Muscle layer of colon (tissue), 2 donors: ENCODE results near the gene PLPP6.
"Not testable (repeated sequence)": the region's sequence is repeated elsewhere in the genome, so short reads cannot be mapped to it uniquely, and the experiment has no call there.

Experiments used
- H3K27ac ChIP-seq: one replicate; pipeline ENCODE4 v1.7.0; 2013; ENCODE audit warnings: low read depth, mild to moderate bottlenecking, low read length, moderate library complexity
- H3K27me3 ChIP-seq, 2 donors: one replicate each; pipeline ENCODE4 v1.7.0; 2013; ENCODE audit warnings: low read length in 2 of 2, mild to moderate bottlenecking in 2 of 2; ENCODE audit not compliant: insufficient read depth in 2 of 2, control insufficient read depth in 1 of 2
- H3K36me3 ChIP-seq: one replicate; pipeline ENCODE4 v1.7.0; 2013; ENCODE audit warnings: mild to moderate bottlenecking, low read length; ENCODE audit not compliant: insufficient read depth
- H3K4me1 ChIP-seq: one replicate; pipeline ENCODE4 v1.7.0; 2013; ENCODE audit warnings: mild to moderate bottlenecking, low read length; ENCODE audit not compliant: insufficient read depth
- H3K4me3 ChIP-seq, 2 donors: one replicate each; pipeline ENCODE4 v1.7.0; 2013; ENCODE audit warnings: low read length in 2 of 2, low read depth in 1 of 2, mild to moderate bottlenecking in 1 of 2, moderate library complexity in 1 of 2
- H3K9ac ChIP-seq: one replicate; pipeline ENCODE4 v1.7.0; 2013; ENCODE audit warnings: low read length
- H3K9me3 ChIP-seq: one replicate; pipeline ENCODE4 v1.7.0; 2013; ENCODE audit warnings: mild to moderate bottlenecking, low read length
- donor health status: abdominal sarcoma.
- donor health status: Adenocarcinoma of cecum.

PLPP6 gene

GRCh38 chr9:4639420-4639819, 22.7 kb upstream of the PLPP6 start:
- no peaks in the 10 kb centered on the region for H3K9me3 ChIP-seq
- no peak overlapping the region for H3K4me3 ChIP-seq
- H3K27ac ChIP-seq: no peak overlapping the region
- no peak overlapping the region for H3K9ac ChIP-seq
- no peaks in the 10 kb centered on the region for H3K36me3 ChIP-seq
- no peaks in the 10 kb centered on the region for H3K27me3 ChIP-seq
- H3K4me1 ChIP-seq: no peaks in the 10 kb centered on the region

GRCh38 chr9:4640027-4640426, 22.1 kb upstream of the PLPP6 start:
- Histone ChIP-seq H3K4me1 (no peaks in the 10 kb centered on the region), H3K27ac (no peak overlapping the region), H3K4me3 (no peak overlapping the region), H3K9me3 (no peaks in the 10 kb centered on the region), H3K27me3 (no peaks in the 10 kb centered on the region), H3K36me3 (no peaks in the 10 kb centered on the region), H3K9ac (no peak overlapping the region)

- Histone ChIP-seq H3K9me3 (no peaks in the 10 kb centered on the region), H3K27ac (no peak overlapping the region), H3K36me3 (no peaks in the 10 kb centered on the region), H3K9ac (no peak overlapping the region), H3K27me3 (no peaks in the 10 kb centered on the region), H3K4me1 (no peaks in the 10 kb centered on the region), H3K4me3 (no peak overlapping the region)
Measured at GRCh38 chr9:4642351-4642750, 19.7 kb upstream of the PLPP6 start.

- H3K27me3 ChIP-seq: no peaks in the 10 kb centered on the region
Measured at GRCh38 chr9:4654084-4654483, 8.0 kb upstream of the PLPP6 start.

GRCh38 chr9:4654538-4654937, 7.6 kb upstream of the PLPP6 start:
- Histone ChIP-seq H3K4me3 (no peak overlapping the region), H3K9me3 (no peaks in the 10 kb centered on the region), H3K9ac (no peak overlapping the region), H3K4me1 (no peaks in the 10 kb centered on the region), H3K27me3 (no peaks in the 10 kb centered on the region), H3K27ac (no peak overlapping the region), H3K36me3 (no peaks in the 10 kb centered on the region)

More at GRCh38 chr9:4654084-4654483, 8.0 kb upstream of the PLPP6 start:
- Histone ChIP-seq H3K4me3 (no peak overlapping the region), H3K36me3 (no peaks in the 10 kb centered on the region), H3K9ac (no peak overlapping the region), H3K9me3 (no peaks in the 10 kb centered on the region), H3K27ac (no peak overlapping the region), H3K4me1 (no peaks in the 10 kb centered on the region)

- H3K4me3 ChIP-seq: not testable (repeated sequence)
Measured at GRCh38 chr9:4656196-4656595, 5.9 kb upstream of the PLPP6 start.

GRCh38 chr9:4656621-4657020, 5.5 kb upstream of the PLPP6 start:
- H3K27ac ChIP-seq: no peak overlapping the region
- no peak overlapping the region for H3K4me3 ChIP-seq
- no peaks in the 10 kb centered on the region for H3K9me3 ChIP-seq
- peaks cover 3% of the 10 kb centered on the region for H3K4me1 ChIP-seq
- no peak overlapping the region for H3K9ac ChIP-seq
- H3K27me3 ChIP-seq: no peaks in the 10 kb centered on the region
- H3K36me3 ChIP-seq: no peaks in the 10 kb centered on the region

More at GRCh38 chr9:4656196-4656595, 5.9 kb upstream of the PLPP6 start:
- not testable (repeated sequence) for H3K9ac ChIP-seq, H3K36me3 ChIP-seq, H3K27me3 ChIP-seq, H3K27ac ChIP-seq, H3K4me1 ChIP-seq, H3K9me3 ChIP-seq

- Histone ChIP-seq H3K27me3 (no peaks in the 10 kb centered on the region), H3K36me3 (no peaks in the 10 kb centered on the region), H3K9me3 (no peaks in the 10 kb centered on the region), H3K4me1 (peaks cover 8% of the 10 kb centered on the region), H3K27ac (no peak overlapping the region), H3K4me3 (no peak overlapping the region), H3K9ac (no peak overlapping the region)
Measured at GRCh38 chr9:4657426-4658159, 4.5 kb upstream of the PLPP6 start.

- H3K4me1 ChIP-seq: peaks cover 22% of the 10 kb centered on the region
- not testable (repeated sequence) for H3K9me3 ChIP-seq
Measured at GRCh38 chr9:4660665-4661064, 1.4 kb upstream of the PLPP6 start.

GRCh38 chr9:4661165-4661564, 929 bp upstream of the PLPP6 start:
- Histone ChIP-seq H3K9ac (no peak overlapping the region), H3K27me3 (no peaks in the 10 kb centered on the region), H3K9me3 (no peaks in the 10 kb centered on the region), H3K4me1 (peaks cover 27% of the 10 kb centered on the region), H3K4me3 (no peak overlapping the region), H3K27ac (no peak overlapping the region), H3K36me3 (no peaks in the 10 kb centered on the region)

More at GRCh38 chr9:4660665-4661064, 1.4 kb upstream of the PLPP6 start:
- not testable (repeated sequence) for H3K4me3 ChIP-seq, H3K36me3 ChIP-seq, H3K27me3 ChIP-seq, H3K9ac ChIP-seq, H3K27ac ChIP-seq

- Histone ChIP-seq H3K36me3 (no peaks in the 10 kb centered on the region), H3K27ac (peak overlapping the region; percentile 71), H3K4me3 (peak overlapping the region; percentile 68 to 91), H3K9me3 (no peaks in the 10 kb centered on the region), H3K4me1 (peaks cover 30% of the 10 kb centered on the region), H3K27me3 (no peaks in the 10 kb centered on the region), H3K9ac (peak overlapping the region; percentile 59)
Measured at GRCh38 chr9:4661611-4662010, 483 bp upstream of the PLPP6 start.
